ENCODE measurements around the gene FYN. TPM values are rescaled to one million over a fixed set of nuclear protein-coding genes. Genes with fewer than 3 reads are reported as not detected.

Gene FYN
- total and polyA plus RNA-seq, 10 of the 15 experiments (the other 5 are each of a cell fraction or from before 2014, with no cell fraction given), result 51.4 to 247 (median 138) TPM

DNA sequence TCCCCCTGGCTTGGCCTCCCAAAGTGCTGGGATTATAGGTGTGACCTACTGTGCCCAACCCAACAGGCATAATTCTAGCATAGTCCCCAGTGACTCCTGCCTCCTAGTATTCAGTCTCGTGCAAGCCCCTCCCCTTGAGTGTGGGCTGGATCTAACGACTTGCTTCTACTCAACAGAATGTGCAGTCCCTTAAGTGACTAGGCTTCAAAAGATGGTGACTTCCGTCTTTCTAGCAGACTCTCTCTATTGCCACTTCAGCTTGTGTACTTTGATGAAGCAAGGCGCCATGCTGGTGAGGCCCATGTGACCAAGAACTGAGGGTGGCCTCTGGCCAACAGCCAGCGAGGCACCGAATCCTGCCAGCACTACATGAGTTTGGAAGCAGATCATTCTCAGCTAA, 157.9 kb downstream of the FYN start:
- ChIA-PET CTCF (no interaction called here), RAD21 (ENCODE audit: unreplicated experiment) (no interaction called here), SMC1A (ENCODE audit: uncharacterized antibody, unreplicated experiment) (interaction anchor here (0.9 to 1.9 kb wide), 2 partner anchors 11 to 281 kb away, joined by 3 to 4 read pairs; no protein-coding TSS in a partner anchor), POLR2A (no interaction called here)
- WGBS (ENCODE audit: insufficient coverage, insufficient replicate concordance, low lambda C conversion rate, missing lambda C conversion rate), result 46% methylated on average over 6 of the region's 6 CpGs
- no peak for FAIRE-seq
- no peaks in the 10 kb centered on the region for H3K27me3 ChIP-seq (replicated peaks in 1 of 2; ENCODE audit: control insufficient read depth in 2 of 2, insufficient read depth in 2 of 2, low read length in 1 of 2)
- H4K20me1 ChIP-seq (ENCODE audit: control insufficient read depth, insufficient read depth), result no peaks in the 10 kb centered on the region
- in situ Hi-C loops (cut with MboI), result loop anchor here (25.0 kb wide), 1 partner anchor 597 kb away; no protein-coding TSS in a partner anchor
- DNase-seq (ENCODE audit: low read depth, low spot score), result no peak
- peaks cover 17 to 34% of the 10 kb centered on the region in 2 experiments for H3K36me3 ChIP-seq (ENCODE audit: control insufficient read depth in 2 of 2, insufficient read depth in 2 of 2, low read length in 1 of 2)
- TF ChIP-seq, protein P1, sequence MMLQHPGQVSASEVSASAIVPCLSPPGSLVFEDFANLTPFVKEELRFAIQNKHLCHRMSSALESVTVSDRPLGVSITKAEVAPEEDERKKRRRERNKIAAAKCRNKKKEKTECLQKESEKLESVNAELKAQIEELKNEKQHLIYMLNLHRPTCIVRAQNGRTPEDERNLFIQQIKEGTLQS (IDR thresholded peaks at IDR 0.05; ENCODE audit: borderline replicate concordance, extremely low read depth, low read depth, low read length), result no peak
- TF ChIP-seq ZZZ3 (IDR thresholded peaks at IDR 0.05; ENCODE audit: control insufficient read depth, insufficient read length, low read depth), result no peak
- TF ChIP-seq HCFC1 (IDR thresholded peaks at IDR 0.05; ENCODE audit: low read length), result no peak
- no peak for TF ChIP-seq CHD1 (IDR thresholded peaks at IDR 0.05; ENCODE audit: low read depth, low read length)
- TF ChIP-seq NRF1 (conservative IDR thresholded peaks at IDR 0.05; ENCODE audit: low read depth, low read length), result no peak
- TF ChIP-seq, protein P2, sequence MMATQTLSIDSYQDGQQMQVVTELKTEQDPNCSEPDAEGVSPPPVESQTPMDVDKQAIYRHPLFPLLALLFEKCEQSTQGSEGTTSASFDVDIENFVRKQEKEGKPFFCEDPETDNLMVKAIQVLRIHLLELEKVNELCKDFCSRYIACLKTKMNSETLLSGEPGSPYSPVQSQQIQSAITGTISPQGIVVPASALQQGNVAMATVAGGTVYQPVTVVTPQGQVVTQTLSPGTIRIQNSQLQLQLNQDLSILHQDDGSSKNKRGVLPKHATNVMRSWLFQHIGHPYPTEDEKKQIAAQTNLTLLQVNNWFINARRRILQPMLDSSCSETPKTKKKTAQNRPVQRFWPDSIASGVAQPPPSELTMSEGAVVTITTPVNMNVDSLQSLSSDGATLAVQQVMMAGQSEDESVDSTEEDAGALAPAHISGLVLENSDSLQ (IDR thresholded peaks at IDR 0.05), result no peak
- no peak for TF ChIP-seq ATF7 (IDR thresholded peaks at IDR 0.05; ENCODE audit: low read depth)
- TF ChIP-seq ZNF384 (IDR thresholded peaks at IDR 0.05; ENCODE audit: borderline replicate concordance, low read depth, low read length), result no peak
- ATAC-seq, result no peak
- intact Hi-C loops (cut with micrococcal nuclease; ENCODE audit: unreplicated experiment), result no loop called here
- no peaks in the 10 kb centered on the region for H3K9me3 ChIP-seq (replicated peaks; ENCODE audit: control insufficient read depth, insufficient read depth, low read length)
- H3K79me2 ChIP-seq (ENCODE audit: control insufficient read depth, insufficient read depth, low read length), result no peaks in the 10 kb centered on the region
- H2AFZ ChIP-seq (ENCODE audit: control insufficient read depth, low read depth, low read length), result no peak overlapping the region
- H3K4me3 ChIP-seq, result no peak overlapping the region
- H3K4me1 ChIP-seq (ENCODE audit: control insufficient read depth, insufficient read depth, low read length), result peaks cover 2% of the 10 kb centered on the region; the same call in 1 of the 2 replicates
- BruUV-seq (replicated peaks), result TSS peak; percentile 3
- no peak overlapping the region for H3K27ac ChIP-seq (ENCODE audit: control insufficient read depth, insufficient read depth)
- H3K9ac ChIP-seq (ENCODE audit: control insufficient read depth, insufficient read depth, low read length), result no peak overlapping the region
- H3K4me2 ChIP-seq (ENCODE audit: control insufficient read depth, insufficient read depth), result no peak overlapping the region
